GM21526 (cell line): Measurements from ENCODE around the gene MLLT10.

Experiments used
- ATAC-seq: cut with Tn5 transposase; IDR thresholded peaks from one replicate; pipeline ENCODE4 v1.9.1; 2021; ENCODE audit warnings: moderate library complexity; ENCODE audit not compliant: unreplicated experiment, low FRiP score

Gene MLLT10

GRCh38 chr10:21533467-21534279 lies at the start of gene MLLT10:
MLLT10 (plus strand) TSS chr10:21534232; CDS start chr10:21534645, 413 bp downstream.
- peak; percentile 86 for ATAC-seq

GRCh38 chr10:21487416-21488180 lies 46.4 kb upstream of the MLLT10 start:
- no peak for ATAC-seq

- ATAC-seq = no peak
Measured at GRCh38 chr10:21488246-21488956, 45.6 kb upstream of the MLLT10 start.

GRCh38 chr10:21488957-21489446 lies 45.0 kb upstream of the MLLT10 start:
- ATAC-seq = no peak

- ATAC-seq = no peak
Measured at GRCh38 chr10:21490028-21490710, 43.9 kb upstream of the MLLT10 start.

- ATAC-seq = no peak
Measured at GRCh38 chr10:21490711-21491105, 43.3 kb upstream of the MLLT10 start.

GRCh38 chr10:21492421-21492820 lies 41.6 kb upstream of the MLLT10 start:
- no peak for ATAC-seq

GRCh38 chr10:21493784-21494183 lies 40.2 kb upstream of the MLLT10 start:
- no peak for ATAC-seq

GRCh38 chr10:21494191-21495001 lies 39.6 kb upstream of the MLLT10 start:
- ATAC-seq = peak; percentile 37

GRCh38 chr10:21495002-21495751 lies 38.9 kb upstream of the MLLT10 start:
- ATAC-seq = no peak

GRCh38 chr10:21495752-21496342 lies 38.2 kb upstream of the MLLT10 start:
- ATAC-seq = peak; percentile 68

GRCh38 chr10:21496343-21497176 lies 37.5 kb upstream of the MLLT10 start:
- peak; percentile 44 for ATAC-seq

GRCh38 chr10:21497177-21497807 lies 36.7 kb upstream of the MLLT10 start:
- no peak for ATAC-seq

GRCh38 chr10:21498377-21498776 lies 35.7 kb upstream of the MLLT10 start:
- no peak for ATAC-seq

- ATAC-seq = no peak
Measured at GRCh38 chr10:21498986-21499385, 35.0 kb upstream of the MLLT10 start.

GRCh38 chr10:21499701-21500577 lies 34.1 kb upstream of the MLLT10 start:
- ATAC-seq = no peak
